ENCODE measurements around the gene ORC1. TPM values are rescaled to one million over a fixed set of nuclear protein-coding genes. Genes with fewer than 3 reads are reported as not detected.

The ORC1 gene
- total and polyA plus RNA-seq, 2 of the 8 experiments (the other 6 are each of a cell fraction or from before 2014, with no cell fraction given), result 36.9 to 49.0 TPM

DNA sequence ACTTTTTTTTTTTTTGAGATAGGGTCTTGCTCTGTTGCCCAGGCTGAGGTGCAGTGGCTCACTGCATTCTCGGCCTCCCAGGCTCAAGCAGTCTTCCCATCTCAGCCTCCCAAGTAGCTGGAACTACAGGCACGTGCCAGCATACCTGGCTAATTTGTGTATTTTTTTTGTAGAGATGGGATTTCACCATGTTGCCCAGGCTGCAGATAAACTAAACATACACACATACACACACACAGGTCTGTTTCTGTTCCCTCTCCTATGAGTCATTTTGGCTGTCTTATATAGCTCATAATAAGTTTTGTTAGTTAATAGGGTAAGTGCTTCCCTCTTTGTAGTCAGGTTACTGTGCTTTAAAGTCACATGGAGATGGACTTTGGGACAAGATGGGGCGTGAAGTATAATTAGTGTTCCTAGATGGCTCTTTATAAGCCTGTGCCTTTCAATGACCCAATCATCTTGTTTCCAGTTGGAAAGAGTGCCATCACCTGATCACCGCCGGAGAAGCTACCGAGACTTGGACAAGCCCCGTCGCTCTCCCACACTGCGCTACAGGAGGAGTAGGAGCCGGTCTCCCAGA is 9.3 kb upstream of the ORC1 start:
- no peak overlapping the region for H3K27ac ChIP-seq (ENCODE audit: low read depth, low read length)
- H4K20me1 ChIP-seq (replicated peaks in 1 of 2; ENCODE audit: control insufficient read depth in 1 of 2, insufficient read depth in 2 of 2, low read length in 2 of 2), result peaks cover 0 to 1% of the 10 kb centered on the region in 2 experiments
- no peak overlapping the region for H2AK5ac ChIP-seq (ENCODE audit: low read depth, low read length)
- H3K79me1 ChIP-seq (ENCODE audit: low read depth, low read length), result no peaks in the 10 kb centered on the region
- H3K9ac ChIP-seq (replicated peaks in 1 of 4; ENCODE audit: extremely low read depth in 1 of 4, low read depth in 3 of 4, low read length in 3 of 4), result no peak overlapping the region
- ChIA-PET POLR2A (ENCODE audit: partially characterized antibody) (interaction anchor here (0.6 to 10.6 kb wide), 4 partner anchors 11 to 299 kb away, joined by 3 to 82 read pairs (median 3); partner anchors contain the start of genes ORC1 and PRPF38A), CTCF (ENCODE audit: partially characterized antibody) (interaction anchor here (0.7 kb wide), 1 partner anchor 1898 kb away, joined by 4 read pairs; no protein-coding TSS in a partner anchor)
- no peak overlapping the region for H2AFZ ChIP-seq (ENCODE audit: low read length)
- no peak overlapping the region for H3K4me2 ChIP-seq (ENCODE audit: insufficient read depth in 1 of 2, low read depth in 2 of 2, low read length in 2 of 2)
- H2BK5ac ChIP-seq (ENCODE audit: low read depth, low read length), result no peak overlapping the region
- no peak overlapping the region for H2BK120ac ChIP-seq (replicated peaks; ENCODE audit: low read depth, low read length)
- no peaks in the 10 kb centered on the region for H3K79me2 ChIP-seq (ENCODE audit: control insufficient read depth in 1 of 2, insufficient read depth in 2 of 2, low read length in 2 of 2)
- H3K18ac ChIP-seq (ENCODE audit: extremely low read depth, low read length), result no peak overlapping the region
- H3K36me3 ChIP-seq (ENCODE audit: control insufficient read depth in 2 of 4, insufficient read depth in 4 of 4, low read length in 3 of 4), result peaks cover 38 to 89% (median 73%) of the 10 kb centered on the region in 4 experiments
- H4K8ac ChIP-seq (ENCODE audit: extremely low read depth, insufficient read depth, low read length), result no peak overlapping the region
- no peak overlapping the region for H2BK15ac ChIP-seq (ENCODE audit: low read length)
- TF ChIP-seq SP4 (IDR thresholded peaks at IDR 0.05; ENCODE audit: low read length), result no peak
- TF ChIP-seq POLR2AphosphoS5 (IDR thresholded peaks at IDR 0.05; ENCODE audit: low read depth, low read length), result no peak
- DNase-seq (ENCODE audit: low read depth in 1 of 2, low spot score in 2 of 2) (no peak), FAIRE-seq (no peak)
- no peak overlapping the region for H4K5ac ChIP-seq (ENCODE audit: insufficient read length, low read depth, low read length)
- no peak overlapping the region for H2BK12ac ChIP-seq (ENCODE audit: low read depth, low read length)
- no peak overlapping the region for H4K91ac ChIP-seq (replicated peaks; ENCODE audit: insufficient read length, low read length)
- H2BK20ac ChIP-seq (ENCODE audit: low read length), result no peak overlapping the region
- H3K23ac ChIP-seq (ENCODE audit: insufficient read length), result no peak overlapping the region
- H3K4me1 ChIP-seq (replicated peaks in 1 of 4; ENCODE audit: control insufficient read depth in 3 of 4, insufficient read depth in 4 of 4, low read length in 3 of 4), result no peaks in the 10 kb centered on the region
- no peaks in the 10 kb centered on the region for H3K9me3 ChIP-seq (ENCODE audit: insufficient read depth in 2 of 2, low read depth in 1 of 2, low read length in 1 of 2)
- no peaks in the 10 kb centered on the region for H3K23me2 ChIP-seq (ENCODE audit: low read depth, low read length)
- H3K4ac ChIP-seq (replicated peaks; ENCODE audit: insufficient read length, low read depth, low read length), result no peak overlapping the region
- H3K14ac ChIP-seq (ENCODE audit: insufficient read length), result no peak overlapping the region
- no peak overlapping the region for H3K4me3 ChIP-seq (ENCODE audit: extremely low read depth in 1 of 4, insufficient read depth in 2 of 4, low read depth in 3 of 4, low read length in 4 of 4)
- no peaks in the 10 kb centered on the region for H3K27me3 ChIP-seq (replicated peaks in 1 of 4; ENCODE audit: control insufficient read depth in 3 of 4, extremely low read depth in 1 of 4, insufficient read depth in 3 of 4, low read length in 3 of 4)
- no peak overlapping the region for H3K56ac ChIP-seq (replicated peaks; ENCODE audit: insufficient read length, low read depth, low read length)
- 93% methylated on average over 10 of the region's 10 CpGs; no CpG with 5 or more reads in 1 of the 2 experiments for WGBS, 2 experiments (ENCODE audit: extremely low coverage in 1 of 2, insufficient coverage in 1 of 2, insufficient read length in 1 of 2, insufficient replicate concordance in 2 of 2, low coverage in 1 of 2, low lambda C conversion rate in 2 of 2, missing lambda C conversion rate in 1 of 2)
